Activated CD8-positive, alpha-beta memory T cell treated with anti-CD3 and anti-CD28 coated beads, Interleukin-2, amount 50 U/mL, for 24 hours (primary cell): Measurements from ENCODE around the gene ABCA4.
A peak's percentile ranks its signal among the peaks of the same experiment; 100 is the strongest.

Experiments
- DNase-seq: peaks from one replicate; pipeline ENCODE4 v3.0.0-alpha.2; 2020; ENCODE audit errors: extremely low read depth

ABCA4 gene

DNA sequence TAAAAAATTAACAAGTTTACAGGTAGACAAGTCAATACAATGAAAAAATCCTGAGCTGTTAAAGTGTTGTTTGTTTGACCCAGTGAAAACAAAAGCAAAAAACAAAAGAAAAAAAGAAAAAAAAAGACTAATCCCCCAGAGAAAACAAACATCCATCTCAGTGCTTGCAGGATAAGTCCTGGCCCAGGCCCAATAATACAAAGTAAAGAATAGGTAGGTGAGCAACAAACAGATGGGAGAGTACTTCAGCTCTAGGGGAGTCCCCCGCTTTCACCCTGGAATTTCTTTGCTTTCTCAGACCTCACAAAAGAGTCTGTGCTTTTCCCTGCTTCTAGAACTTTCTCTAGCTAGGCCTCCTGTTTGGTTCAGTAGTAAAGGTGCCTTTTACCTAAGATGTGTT, 70.3 kb downstream of the ABCA4 start:
- DNase-seq = no peak

- DNase-seq = no peak
Measured at GRCh38 chr1:94050254-94050653, 70.7 kb downstream of the ABCA4 start.

GRCh38 chr1:94049791-94050190, 71.2 kb downstream of the ABCA4 start:
- no peak for DNase-seq

DNA sequence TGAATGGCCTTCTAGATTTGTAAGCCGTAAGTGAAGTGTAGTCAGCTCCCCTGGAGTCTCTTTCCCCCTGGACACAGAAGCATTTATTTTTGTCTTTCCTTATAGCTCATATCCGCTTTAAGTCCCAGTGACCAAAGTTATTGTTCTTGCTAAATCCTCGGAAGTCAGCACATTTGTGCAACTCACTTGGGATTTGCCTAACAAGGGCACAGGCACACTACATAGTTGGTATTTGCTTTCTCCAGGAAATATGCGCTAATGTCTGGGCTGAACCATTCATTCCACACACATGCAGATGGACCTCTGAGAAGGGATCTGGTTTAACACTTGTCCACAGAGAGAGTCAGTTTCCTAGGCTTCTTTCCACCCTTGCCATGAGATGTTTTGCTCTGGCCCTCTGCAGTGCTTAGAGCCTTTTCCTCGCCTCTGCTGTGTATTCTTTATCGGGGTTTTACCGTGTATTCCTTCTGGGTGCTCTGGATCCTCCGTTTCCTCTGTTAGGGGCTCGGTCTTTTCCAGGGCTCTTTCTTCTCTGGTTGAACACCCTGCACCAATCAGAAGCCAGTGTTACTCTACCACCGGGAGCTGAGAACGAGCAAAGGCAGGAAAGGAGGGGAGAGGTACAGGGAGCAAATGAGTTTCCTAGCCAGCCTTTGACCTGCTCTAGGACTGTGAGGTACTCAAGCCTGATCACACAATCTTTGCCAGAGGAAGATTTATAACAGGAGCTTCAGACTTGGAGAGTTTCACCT, 72.4 kb downstream of the ABCA4 start:
- DNase-seq = no peak

DNA sequence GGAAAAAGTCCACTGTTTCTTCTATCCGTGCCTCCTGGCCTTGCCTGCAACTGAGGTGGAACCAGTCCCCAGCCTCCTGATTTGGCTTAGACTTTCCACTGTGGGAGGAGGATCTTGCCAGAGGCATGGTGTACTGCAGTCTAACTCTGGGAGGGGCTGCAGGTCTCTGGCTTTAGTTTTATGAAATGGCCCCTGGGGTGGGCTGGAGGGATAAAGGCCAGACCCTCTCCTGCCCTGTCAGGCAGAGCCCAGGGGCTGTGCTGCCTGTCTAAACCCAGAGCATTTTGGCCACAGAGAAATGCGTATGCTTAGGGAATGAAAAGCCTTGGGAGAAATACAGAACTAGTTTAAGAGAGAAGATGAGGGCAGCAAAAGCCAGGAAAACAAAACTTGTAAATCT, 73.0 kb downstream of the ABCA4 start:
- no peak for DNase-seq

DNA sequence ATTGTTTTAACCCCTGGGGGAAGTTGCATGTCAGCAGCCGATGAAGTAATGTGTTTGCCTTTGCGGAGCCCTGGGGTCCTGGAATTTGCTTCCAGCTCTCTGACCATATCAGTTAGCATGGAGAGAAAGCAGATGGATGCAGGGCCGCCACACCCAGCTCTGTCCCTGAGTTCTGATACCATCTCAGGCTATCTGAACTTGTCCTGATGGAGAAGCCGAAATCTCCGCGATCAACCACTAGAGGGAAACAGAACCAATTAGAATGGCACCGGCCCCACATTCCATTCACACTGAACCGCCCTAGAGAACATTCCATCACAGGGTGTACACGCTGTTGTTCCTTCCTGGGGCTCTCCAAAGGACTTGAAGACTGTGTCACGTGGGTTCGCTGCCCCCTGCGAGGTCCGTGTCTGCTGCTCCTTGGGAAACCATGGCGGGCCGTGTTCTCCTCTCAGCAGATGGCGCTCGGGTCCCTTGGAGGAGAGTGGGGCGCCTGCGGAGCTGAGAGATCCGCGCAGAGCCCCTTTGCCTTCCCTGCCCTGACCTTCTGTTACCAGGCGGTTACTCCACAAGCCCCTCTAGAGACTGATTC, 75.4 kb downstream of the ABCA4 start:
- DNase-seq = no peak

DNA sequence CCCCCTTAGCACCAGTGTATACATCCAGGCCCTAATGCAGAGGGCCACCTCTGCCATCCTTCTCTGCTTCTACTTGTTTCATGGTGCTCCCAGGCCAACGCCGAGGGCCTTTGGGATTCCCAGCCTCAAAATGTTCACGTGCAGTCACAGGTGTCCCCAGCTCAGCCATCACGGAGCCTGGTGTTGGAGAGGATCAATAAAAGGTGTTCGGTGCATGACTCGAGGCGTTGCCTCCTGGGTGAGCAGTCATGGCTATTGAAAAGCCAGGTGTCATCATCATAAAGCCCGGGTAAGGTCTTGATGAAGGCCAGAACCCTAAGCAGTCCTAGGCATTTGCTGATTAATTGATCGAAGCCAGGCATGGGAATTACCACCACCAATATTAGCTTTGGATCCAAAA, 76.1 kb downstream of the ABCA4 start:
- no peak for DNase-seq

DNA sequence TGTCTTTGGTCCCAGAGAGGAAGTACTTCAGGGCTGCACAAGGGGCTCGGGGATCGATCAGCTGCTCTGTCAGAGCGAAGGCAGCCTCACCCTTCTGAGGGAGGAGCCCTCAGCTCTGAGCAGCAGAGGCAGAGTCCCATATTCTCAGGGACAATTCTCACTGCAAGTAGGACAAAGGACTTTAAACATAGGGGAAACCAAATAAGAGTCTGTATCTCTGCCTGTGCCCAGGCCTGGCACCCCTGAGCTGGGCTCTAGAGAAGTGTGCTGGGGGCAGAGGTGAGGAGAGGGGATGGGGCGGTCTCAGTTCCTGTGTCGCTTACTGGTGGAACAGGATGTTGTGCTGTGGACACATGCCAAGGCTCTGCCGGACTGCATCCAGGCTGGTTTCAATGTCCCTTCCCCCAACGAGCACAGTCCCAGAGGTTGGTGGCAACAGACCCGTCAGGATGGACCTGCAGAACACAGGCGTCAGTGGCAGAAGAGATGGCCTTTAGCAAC, 76.6 kb downstream of the ABCA4 start:
- no peak for DNase-seq

DNA sequence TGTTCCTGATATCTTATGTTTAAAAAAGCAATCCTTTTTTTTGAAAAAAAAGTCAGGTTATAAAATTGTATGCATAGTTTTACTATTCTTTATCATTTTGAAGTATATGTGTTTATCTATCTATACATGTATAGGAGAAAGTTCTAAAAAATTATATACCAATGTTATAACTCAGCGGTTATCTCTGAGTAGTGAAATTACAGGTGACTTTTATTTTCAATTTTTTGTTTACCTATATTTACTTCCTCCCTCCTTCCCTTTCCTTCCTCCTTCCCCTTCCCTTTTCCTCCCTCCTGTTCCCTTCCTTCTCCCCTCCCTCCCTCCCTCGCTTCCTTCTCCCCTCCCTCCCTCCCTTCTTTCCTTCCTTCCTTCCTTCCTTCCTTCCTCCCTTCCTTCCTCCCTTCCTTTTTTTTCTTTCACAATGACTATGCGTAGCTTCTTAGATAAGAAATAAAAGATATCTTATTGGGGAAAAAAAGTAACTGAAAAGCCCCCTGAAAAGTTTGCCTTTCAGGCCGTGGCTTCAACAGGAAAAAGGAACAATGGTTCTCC, 77.1 kb downstream of the ABCA4 start:
- no peak for DNase-seq

- no peak for DNase-seq
Measured at GRCh38 chr1:94042388-94042787, 78.6 kb downstream of the ABCA4 start.

- no peak for DNase-seq
Measured at GRCh38 chr1:94039871-94040569, 80.9 kb downstream of the ABCA4 start.

DNA sequence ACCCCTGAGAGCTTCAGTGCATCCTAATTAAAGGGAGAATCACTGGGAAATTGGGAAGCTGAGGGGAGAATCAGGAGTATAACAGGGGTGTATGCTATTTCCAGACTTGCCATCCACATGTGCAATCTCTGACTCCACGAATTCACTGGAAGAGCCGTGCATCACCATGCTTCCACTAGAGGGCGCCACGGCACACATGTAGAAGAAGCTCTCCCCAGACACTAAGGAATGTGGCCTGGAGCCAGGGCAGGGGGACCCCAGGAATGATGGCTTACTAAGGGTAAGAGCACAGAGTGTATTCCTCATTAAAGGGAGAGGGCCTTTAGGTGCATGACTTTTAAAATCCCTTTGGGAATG, 81.5 kb downstream of the ABCA4 start:
- peak; percentile 6 for DNase-seq

GRCh38 chr1:94038511-94038910, 82.4 kb downstream of the ABCA4 start:
- no peak for DNase-seq

DNA sequence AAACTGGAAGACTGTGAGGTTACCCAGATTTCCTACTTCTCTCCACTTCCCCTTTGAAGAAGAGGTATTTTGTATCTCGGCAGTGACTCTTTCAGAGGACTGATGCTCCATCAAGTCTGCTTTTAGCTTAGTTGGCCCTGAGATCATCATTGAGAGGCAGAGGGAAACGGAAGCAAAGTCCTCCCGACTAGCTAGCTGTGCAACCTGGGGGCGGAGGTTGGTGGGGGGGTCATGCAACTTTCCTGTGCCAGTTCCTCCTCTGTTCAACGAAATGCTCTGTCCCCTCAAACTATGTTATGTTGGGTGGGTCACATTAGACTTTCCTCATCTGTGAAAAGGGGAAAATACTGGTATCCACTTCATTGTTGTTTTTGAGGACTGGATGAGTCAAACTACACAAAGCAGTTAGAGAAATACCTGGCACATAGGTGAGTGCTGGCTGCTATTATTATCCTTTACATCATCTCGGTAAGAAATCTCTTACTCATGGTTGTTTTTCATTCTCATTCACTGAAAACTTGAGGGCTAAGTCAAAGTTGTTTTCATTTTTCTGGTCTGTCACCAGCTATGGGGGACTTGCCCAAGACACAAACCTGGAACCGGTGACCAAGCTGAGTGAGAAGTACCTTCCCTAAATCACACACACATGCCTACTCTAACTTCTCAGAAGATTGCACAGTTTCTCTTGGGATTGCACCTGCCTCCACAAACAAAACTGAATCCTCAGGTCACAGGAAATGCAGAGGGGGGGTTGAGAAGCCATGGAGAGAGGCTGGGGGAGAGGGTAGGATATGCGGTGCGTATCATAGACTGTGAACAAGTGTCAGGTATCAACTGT, 83.3 kb downstream of the ABCA4 start:
- no peak for DNase-seq

DNA sequence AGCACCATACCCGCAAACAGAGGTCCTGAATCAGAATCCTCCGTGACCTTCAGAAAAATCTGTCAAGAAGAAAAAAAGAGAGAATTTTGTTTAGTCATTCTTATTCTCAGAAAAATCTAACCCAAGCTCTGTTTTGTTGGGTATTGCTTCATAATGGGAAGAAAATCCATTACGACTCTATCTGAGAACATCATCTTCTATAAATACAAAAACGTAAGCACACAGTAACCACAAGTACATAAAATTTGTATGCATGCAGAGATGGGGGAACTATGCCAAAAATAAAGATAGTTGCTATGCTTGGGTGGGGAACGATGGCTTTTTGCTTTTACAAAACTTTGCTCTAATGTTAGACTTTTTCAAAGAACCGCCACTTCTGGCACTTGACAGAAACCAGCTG, 84.2 kb downstream of the ABCA4 start:
- no peak for DNase-seq

GRCh38 chr1:94033849-94034248, 87.1 kb downstream of the ABCA4 start:
- DNase-seq = no peak

DNA sequence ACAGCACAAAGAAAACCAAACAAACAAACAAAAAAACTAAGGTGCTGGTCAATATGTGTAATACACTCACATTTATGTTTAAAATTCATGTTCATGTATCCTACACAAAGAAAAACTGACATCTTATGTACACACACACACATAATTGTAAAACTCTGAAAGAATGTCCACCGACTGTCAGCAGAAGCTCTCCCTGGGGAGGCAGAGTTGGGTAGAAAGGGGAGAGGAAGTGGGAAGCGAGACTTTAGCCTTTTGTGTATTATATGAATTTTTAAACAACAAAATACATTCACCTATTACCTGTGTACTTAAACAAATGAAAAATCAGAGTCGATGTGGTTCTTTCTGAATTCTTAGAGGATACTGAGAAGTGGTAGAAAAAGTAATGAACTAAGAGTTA, 88.3 kb downstream of the ABCA4 start:
- no peak for DNase-seq

- no peak for DNase-seq
Measured at GRCh38 chr1:94031591-94031990, 89.4 kb downstream of the ABCA4 start.

GRCh38 chr1:94031154-94031553, 89.8 kb downstream of the ABCA4 start:
- no peak for DNase-seq

DNA sequence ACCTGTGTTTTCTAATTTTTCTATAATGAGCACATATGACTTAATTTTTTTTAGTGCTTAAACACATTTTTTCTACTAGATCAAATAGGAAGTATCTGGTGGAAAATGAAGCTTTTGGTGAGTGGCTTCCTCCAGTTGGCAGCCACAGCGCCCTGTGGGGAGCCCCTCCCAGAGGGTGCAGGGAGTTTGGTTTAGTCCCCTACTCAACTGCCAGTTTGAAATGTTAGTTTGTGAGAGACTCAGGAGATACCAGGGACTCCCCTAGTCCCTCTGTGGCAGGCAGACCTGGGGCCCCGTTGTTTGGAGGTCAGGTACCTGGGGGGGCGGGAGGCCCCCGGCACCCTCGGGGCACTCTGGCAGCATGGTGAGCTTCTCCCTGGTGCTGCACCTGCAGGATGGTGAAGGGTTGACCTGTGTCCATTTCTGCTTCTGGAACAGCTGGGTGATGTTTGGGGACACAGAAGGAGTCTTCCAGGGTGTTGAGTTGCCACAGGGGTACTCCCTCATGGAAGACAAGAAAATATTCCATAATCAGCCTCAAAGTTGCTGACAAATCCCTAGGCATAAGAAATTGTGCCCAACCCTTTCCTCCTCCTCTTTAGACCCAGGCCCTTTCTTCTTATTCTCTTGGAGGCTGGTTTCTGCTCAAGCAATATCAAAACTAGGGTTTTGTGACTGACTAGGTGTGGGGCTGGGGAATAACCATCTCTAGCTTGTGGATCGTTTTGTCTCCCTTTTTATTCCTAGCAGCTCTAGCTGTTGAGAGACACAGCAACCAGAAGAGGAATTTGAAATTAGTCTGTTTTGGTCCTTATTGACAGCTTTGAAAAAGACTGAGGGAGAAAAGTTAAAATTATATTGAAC, 91.6 kb downstream of the ABCA4 start:
- DNase-seq = no peak
